Peyer's patch (tissue), 4 donors: Measurements from ENCODE around the gene MFAP4. TPM values are rescaled to one million over a fixed set of nuclear protein-coding genes. Genes with fewer than 3 reads are reported as not detected.
A peak's percentile ranks its signal among the peaks of the same experiment; 100 is the strongest.

ENCODE experiments used
- DNase-seq, 3 donors: peaks; one replicate each; pipeline ENCODE4 v3.0.0-alpha.2; 2017 to 2019
- H3K27ac ChIP-seq, 4 donors: fragments of 200-600 bp; sonication (generic); one replicate each; pipeline ENCODE4 v1.5.1; 2016 to 2019
- H3K27me3 ChIP-seq, 2 donors: fragments of 200-600 bp; sonication (generic); one replicate each; pipeline ENCODE4 v1.5.1; 2019
- H3K36me3 ChIP-seq, 3 donors: fragments of 200-600 bp; sonication (generic); one replicate each; pipeline ENCODE4 v1.5.1; 2016 to 2019
- H3K4me1 ChIP-seq, 4 donors: fragments of 200-600 bp; sonication (generic); one replicate each; pipeline ENCODE4 v1.5.1; 2016 to 2019
- H3K4me3 ChIP-seq, 4 donors: fragments of 200-600 bp; sonication (generic); 1 replicate in 3 of 4; 2 replicates in 1 of 4; pipeline ENCODE4 v1.5.1; 2016 to 2019; ENCODE audit warnings: mild to moderate bottlenecking in 1 of 4
- H3K9me3 ChIP-seq, 4 donors: fragments of 200-600 bp; sonication (generic); one replicate each; pipeline ENCODE4 v1.5.1; 2016 to 2019; ENCODE audit warnings: mild to moderate bottlenecking in 1 of 4
- POLR2A ChIP-seq, 2 donors: fragments of 450-650 bp; IDR thresholded peaks; one replicate each; pipeline ENCODE4 v1.5.1; 2017; ENCODE audit warnings: antibody characterized with exemption in 2 of 2, mild to moderate bottlenecking in 2 of 2, moderate library complexity in 2 of 2
- total RNA-seq, 4 donors: library from RNA; depleted of rRNA; stranded (reverse); fragments of >200 nt; gene quantifications; one replicate each; pipeline ENCODE4 v1.1.0, GENCODE V29; 2016
- TF ChIP-seq, protein P1 (sequence below), 6 experiments: fragments of 450-650 bp in 4 of 6; fragments of 200-600 bp in 2 of 6; sonication (generic) in 1 of 6; IDR thresholded peaks; one replicate each; pipeline ENCODE4 v1.5.1; 2017 to 2019; ENCODE audit warnings: antibody characterized with exemption in 6 of 6, mild to moderate bottlenecking in 3 of 6, moderate library complexity in 1 of 6

Gene MFAP4
- total RNA-seq, 4 donors from 2014 or later: 12.6 to 70.8 (median 43.9) TPM

- DNase-seq: peak in 1 of 3 donors; percentile 50
- Histone ChIP-seq H3K27ac (peak overlapping the region in 3 of 4 donors; percentile 91 to 97 (median 94)), H3K4me1 (peaks cover 0 to 20% (median 7%) of the 10 kb centered on the region in 4 donors), H3K4me3 (peak overlapping the region in 3 of 4 donors; percentile 69 to 85 (median 70)), H3K27me3 (no peaks in the 10 kb centered on the region), H3K36me3 (peaks cover 0 to 24% (median 0%) of the 10 kb centered on the region in 3 donors), H3K9me3 (no peaks in the 10 kb centered on the region)
- TF ChIP-seq POLR2A (IDR thresholded peaks at IDR 0.05): peak in 1 of 2 donors; percentile 8
- TF ChIP-seq, protein P1, sequence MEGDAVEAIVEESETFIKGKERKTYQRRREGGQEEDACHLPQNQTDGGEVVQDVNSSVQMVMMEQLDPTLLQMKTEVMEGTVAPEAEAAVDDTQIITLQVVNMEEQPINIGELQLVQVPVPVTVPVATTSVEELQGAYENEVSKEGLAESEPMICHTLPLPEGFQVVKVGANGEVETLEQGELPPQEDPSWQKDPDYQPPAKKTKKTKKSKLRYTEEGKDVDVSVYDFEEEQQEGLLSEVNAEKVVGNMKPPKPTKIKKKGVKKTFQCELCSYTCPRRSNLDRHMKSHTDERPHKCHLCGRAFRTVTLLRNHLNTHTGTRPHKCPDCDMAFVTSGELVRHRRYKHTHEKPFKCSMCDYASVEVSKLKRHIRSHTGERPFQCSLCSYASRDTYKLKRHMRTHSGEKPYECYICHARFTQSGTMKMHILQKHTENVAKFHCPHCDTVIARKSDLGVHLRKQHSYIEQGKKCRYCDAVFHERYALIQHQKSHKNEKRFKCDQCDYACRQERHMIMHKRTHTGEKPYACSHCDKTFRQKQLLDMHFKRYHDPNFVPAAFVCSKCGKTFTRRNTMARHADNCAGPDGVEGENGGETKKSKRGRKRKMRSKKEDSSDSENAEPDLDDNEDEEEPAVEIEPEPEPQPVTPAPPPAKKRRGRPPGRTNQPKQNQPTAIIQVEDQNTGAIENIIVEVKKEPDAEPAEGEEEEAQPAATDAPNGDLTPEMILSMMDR (IDR thresholded peaks at IDR 0.05): no peak
Observed at GRCh38 chr17:19376811-19377210, 10.2 kb downstream of the MFAP4 start.

GRCh38 chr17:19375732-19376131 is 11.3 kb downstream of the MFAP4 start:
- H3K27ac ChIP-seq: no peak overlapping the region
- no peaks in the 10 kb centered on the region for H3K9me3 ChIP-seq
- H3K36me3 ChIP-seq: peaks cover 0 to 13% (median 0%) of the 10 kb centered on the region in 3 donors
- no peak for TF ChIP-seq POLR2A (IDR thresholded peaks at IDR 0.05)
- TF ChIP-seq, protein P1 (IDR thresholded peaks at IDR 0.05): no peak
- H3K27me3 ChIP-seq: no peaks in the 10 kb centered on the region
- H3K4me3 ChIP-seq: no peak overlapping the region
- DNase-seq: no peak
- H3K4me1 ChIP-seq: peaks cover 0 to 20% (median 11%) of the 10 kb centered on the region in 4 donors

GRCh38 chr17:19374136-19374535 is 12.9 kb downstream of the MFAP4 start:
- Histone ChIP-seq H3K27me3 (no peaks in the 10 kb centered on the region), H3K4me3 (no peak overlapping the region), H3K36me3 (no peaks in the 10 kb centered on the region), H3K4me1 (peaks cover 0 to 24% (median 10%) of the 10 kb centered on the region in 4 donors), H3K27ac (no peak overlapping the region), H3K9me3 (no peaks in the 10 kb centered on the region)
- TF ChIP-seq, protein P1 (IDR thresholded peaks at IDR 0.05): no peak
- no peak for TF ChIP-seq POLR2A (IDR thresholded peaks at IDR 0.05)
- peak in 1 of 3 donors; percentile 40 for DNase-seq

GRCh38 chr17:19372866-19373504 is 14.0 kb downstream of the MFAP4 start:
- H3K9me3 ChIP-seq: no peaks in the 10 kb centered on the region
- H3K27me3 ChIP-seq: no peaks in the 10 kb centered on the region
- peaks cover 3 to 18% (median 7%) of the 10 kb centered on the region in 4 donors for H3K4me1 ChIP-seq
- no peaks in the 10 kb centered on the region for H3K36me3 ChIP-seq
- TF ChIP-seq, protein P1 (IDR thresholded peaks at IDR 0.05): no peak
- TF ChIP-seq POLR2A (IDR thresholded peaks at IDR 0.05): no peak
- H3K4me3 ChIP-seq: no peak overlapping the region
- H3K27ac ChIP-seq: no peak overlapping the region
- peak in 1 of 3 donors; percentile 37 for DNase-seq

GRCh38 chr17:19372439-19372838 is 14.6 kb downstream of the MFAP4 start:
- H3K9me3 ChIP-seq: no peaks in the 10 kb centered on the region
- no peaks in the 10 kb centered on the region for H3K36me3 ChIP-seq
- no peak overlapping the region for H3K27ac ChIP-seq
- no peaks in the 10 kb centered on the region for H3K27me3 ChIP-seq
- peak in 1 of 3 donors; percentile 40 for DNase-seq
- no peak overlapping the region for H3K4me3 ChIP-seq
- peaks cover 3 to 18% (median 7%) of the 10 kb centered on the region in 4 donors for H3K4me1 ChIP-seq
- TF ChIP-seq, protein P1 (IDR thresholded peaks at IDR 0.05): no peak
- TF ChIP-seq POLR2A (IDR thresholded peaks at IDR 0.05): no peak
